HL-60 (cell line): ENCODE measurements around the gene FSTL4.

Experiments
- CTCF ChIP-seq: IDR thresholded peaks from one replicate; pipeline ENCODE4 v1.5.1; 2011; ENCODE audit warnings: low read length, control low read depth, inconsistent platforms; ENCODE audit not compliant: insufficient read depth
- REST ChIP-seq: IDR thresholded peaks from 2 replicates; pipeline ENCODE4 v1.6.1; 2012; ENCODE audit warnings: low read depth; ENCODE audit not compliant: insufficient replicate concordance

GRCh38 chr5:133266527-133266878, 345.8 kb downstream of the FSTL4 start:
- TF ChIP-seq REST: no peak
- TF ChIP-seq CTCF: no peak
